Loucy (cell line): Measurements from ENCODE around the gene AP2B1.
"Not testable (repeated sequence)": the region's sequence is repeated elsewhere in the genome, so short reads cannot be mapped to it uniquely, and the experiment has no call there.

Experiments used
- H2AFZ ChIP-seq: fragments of 200-600 bp; sonication (generic); 2 replicates; pipeline ENCODE4 v1.6.0; 2016; ENCODE audit warnings: antibody characterized with exemption, mild to moderate bottlenecking, low read length, moderate library complexity
- H3F3A ChIP-seq: fragments of 200-600 bp; 2 replicates; pipeline ENCODE4 v1.6.0; 2016; ENCODE audit warnings: antibody characterized with exemption, low read depth, mild to moderate bottlenecking
- H3K27me3 ChIP-seq: fragments of 200-600 bp; sonication (generic); 2 replicates; pipeline ENCODE4 v1.6.1; 2014; ENCODE audit warnings: low read length, mild to moderate bottlenecking; ENCODE audit not compliant: insufficient read depth, poor library complexity, severe bottlenecking
- H3K36me3 ChIP-seq: fragments of 200-600 bp; sonication (generic); 2 replicates; pipeline ENCODE4 v1.6.1; 2016; ENCODE audit warnings: low read length; ENCODE audit not compliant: insufficient read depth
- H3K4me1 ChIP-seq: fragments of 200-600 bp; sonication (generic); 2 replicates; pipeline ENCODE4 v1.5.1; 2014; ENCODE audit warnings: low read length, mild to moderate bottlenecking; ENCODE audit not compliant: insufficient read depth, poor library complexity, severe bottlenecking
- H3K4me2 ChIP-seq: fragments of 200-600 bp; sonication (generic); 2 replicates; pipeline ENCODE4 v1.6.0; 2014; ENCODE audit warnings: antibody characterized with exemption, low read length, low read depth, mild to moderate bottlenecking; ENCODE audit not compliant: poor library complexity, severe bottlenecking
- H3K4me3 ChIP-seq: fragments of 200-600 bp; sonication (generic); 2 replicates; pipeline ENCODE4 v1.5.1; 2014; ENCODE audit warnings: low read length, mild to moderate bottlenecking, mixed read lengths; ENCODE audit not compliant: poor library complexity, severe bottlenecking
- H3K79me2 ChIP-seq: fragments of 200-600 bp; sonication (generic); 2 replicates; pipeline ENCODE4 v1.6.1; 2014; ENCODE audit warnings: low read length; ENCODE audit not compliant: insufficient read depth
- H3K9ac ChIP-seq: fragments of 200-600 bp; sonication (generic); 2 replicates; pipeline ENCODE4 v1.6.0; 2014; ENCODE audit warnings: mild to moderate bottlenecking, low read depth, low read length, moderate library complexity; ENCODE audit not compliant: poor library complexity, severe bottlenecking
- H3K9me2 ChIP-seq: fragments of 200-600 bp; sonication (generic); replicated peaks from 2 replicates; pipeline ENCODE4 v1.6.1; 2016; ENCODE audit warnings: low read depth, low read length, mixed read lengths
- H3K9me3 ChIP-seq: fragments of 200-600 bp; sonication (generic); 2 replicates; pipeline ENCODE4 v1.6.1; 2014; ENCODE audit warnings: mild to moderate bottlenecking, antibody characterized with exemption, low read length, low read depth; ENCODE audit not compliant: insufficient read depth
- H4K20me1 ChIP-seq: fragments of 200-600 bp; sonication (generic); 2 replicates; pipeline ENCODE4 v1.6.0; 2014; ENCODE audit warnings: antibody characterized with exemption, low read length, mild to moderate bottlenecking; ENCODE audit not compliant: insufficient read depth, poor library complexity, severe bottlenecking
- CTCF ChIP-seq: fragments of 200-600 bp; sonication (generic); conservative IDR thresholded peaks from 2 replicates; pipeline ENCODE4 v1.5.1; 2014; ENCODE audit warnings: mild to moderate bottlenecking, antibody characterized with exemption, low read length
- EZH2phosphoT487 ChIP-seq: fragments of 200-600 bp; IDR thresholded peaks from 2 replicates; pipeline ENCODE4 v1.6.1; 2018; ENCODE audit warnings: antibody characterized with exemption, mild to moderate bottlenecking, moderate library complexity, borderline replicate concordance

The AP2B1 gene

GRCh38 chr17:35559495-35560210, 27.5 kb upstream of the AP2B1 start:
- no peak overlapping the region; the same call in 1 of the 2 replicates for H2AFZ ChIP-seq
- H3K79me2 ChIP-seq = no peaks in the 10 kb centered on the region
- TF ChIP-seq EZH2phosphoT487 (no peak), CTCF (no peak)
- no peaks in the 10 kb centered on the region for H3K27me3 ChIP-seq
- no peaks in the 10 kb centered on the region for H3K4me1 ChIP-seq
- H3F3A ChIP-seq = no peaks in the 10 kb centered on the region
- H3K9me2 ChIP-seq = no peaks in the 10 kb centered on the region
- no peaks in the 10 kb centered on the region for H4K20me1 ChIP-seq
- H3K9ac ChIP-seq = no peak overlapping the region
- H3K4me2 ChIP-seq = no peak overlapping the region
- H3K36me3 ChIP-seq = no peaks in the 10 kb centered on the region
- H3K4me3 ChIP-seq = no peak overlapping the region
- no peaks in the 10 kb centered on the region for H3K9me3 ChIP-seq

- Histone ChIP-seq H4K20me1 (no peaks in the 10 kb centered on the region), H3K4me2 (no peak within 1 kb of the TSS), H3K9ac (no peak within 1 kb of the TSS), H3F3A (no peaks in the 10 kb centered on the region), H3K27me3 (no peaks in the 10 kb centered on the region), H3K9me2 (no peaks in the 10 kb centered on the region), H2AFZ (no peak within 1 kb of the TSS; the same call in 1 of the 2 replicates), H3K9me3 (no peaks in the 10 kb centered on the region), H3K4me1 (no peaks in the 10 kb centered on the region), H3K4me3 (no peak within 1 kb of the TSS), H3K79me2 (no peaks in the 10 kb centered on the region), H3K36me3 (no peaks in the 10 kb centered on the region)
- TF ChIP-seq CTCF (no peak), EZH2phosphoT487 (no peak)
Observed at GRCh38 chr17:35560703-35561102, 26.4 kb upstream of the AP2B1 start, which contains the start of gene SLFN14. Gene SLFN14, minus strand, starts transcription at chr17:35560819. Its CDS starts 2,757 bp downstream, at chr17:35558062.

- not testable (repeated sequence) for H3K4me3 ChIP-seq, H4K20me1 ChIP-seq, H3K9me2 ChIP-seq, H3F3A ChIP-seq, H3K9ac ChIP-seq, H3K36me3 ChIP-seq, H2AFZ ChIP-seq, H3K79me2 ChIP-seq, H3K9me3 ChIP-seq, H3K27me3 ChIP-seq, H3K4me2 ChIP-seq, H3K4me1 ChIP-seq
Observed at GRCh38 chr17:35563181-35563580, 23.9 kb upstream of the AP2B1 start.

GRCh38 chr17:35566968-35567367, 20.2 kb upstream of the AP2B1 start:
- Histone ChIP-seq H3K36me3 (no peaks in the 10 kb centered on the region), H3F3A (no peaks in the 10 kb centered on the region), H3K4me1 (peaks cover 15% of the 10 kb centered on the region), H4K20me1 (peaks cover 12% of the 10 kb centered on the region), H3K9me2 (no peaks in the 10 kb centered on the region), H2AFZ (no peak overlapping the region), H3K4me3 (peak overlapping the region; percentile 88), H3K27me3 (no peaks in the 10 kb centered on the region), H3K4me2 (peak overlapping the region; percentile 86), H3K79me2 (peaks cover 36% of the 10 kb centered on the region), H3K9ac (peak overlapping the region; percentile 84), H3K9me3 (no peaks in the 10 kb centered on the region)
- TF ChIP-seq EZH2phosphoT487 (no peak), CTCF (no peak)
